Stimulated activated naive CD8-positive, alpha-beta T cell treated with anti-CD3 and anti-CD28 coated beads, Interleukin-15, amount 100 ng/mL, for 72 hours (primary cell): ENCODE measurements around the gene SNAP47.
"Not testable (repeated sequence)": the region's sequence is repeated elsewhere in the genome, so short reads cannot be mapped to it uniquely, and the experiment has no call there.

Experiments used
- ATAC-seq: fragments of 150-1000 bp; cut with Tn5 transposase; 2 replicates; pipeline ENCODE4 v1.10.0; 2021; ENCODE audit warnings: mild to moderate bottlenecking, moderate library complexity
- DNase-seq, 2 donors: peaks; one replicate each; pipeline ENCODE4 v3.0.0; 2021 to 2022
- H3K27ac Mint-ChIP-seq, 2 donors: one replicate each; pipeline ENCODE4 v1.8.0; 2022; ENCODE audit warnings: mild to moderate bottlenecking in 2 of 2, mixed read lengths in 2 of 2, moderate library complexity in 2 of 2
- H3K27me3 Mint-ChIP-seq: one replicate; pipeline ENCODE4 v1.8.0; 2022; ENCODE audit warnings: mixed read lengths
- H3K4me1 Mint-ChIP-seq: one replicate; pipeline ENCODE4 v1.8.0; 2022; ENCODE audit warnings: mild to moderate bottlenecking, mixed read lengths
- H3K4me3 Mint-ChIP-seq, 2 donors: one replicate each; pipeline ENCODE4 v1.8.0; 2022; ENCODE audit warnings: mild to moderate bottlenecking in 2 of 2, mixed read lengths in 2 of 2, moderate library complexity in 1 of 2
- H3K9me3 Mint-ChIP-seq, 2 donors: one replicate each; pipeline ENCODE4 v1.8.0; 2022; ENCODE audit warnings: mixed read lengths in 2 of 2

The SNAP47 gene

GRCh38 chr1:227734856-227735538 lies at the start of gene SNAP47, which contains the start of gene JMJD4:
SNAP47 (plus strand) TSS chr1:227735435; CDS start chr1:227747737, 12,302 bp downstream.
JMJD4 (minus strand) TSS chr1:227735302; CDS start chr1:227735273, 29 bp downstream.
- peaks cover 66% of the 10 kb centered on the region for H3K4me1 Mint-ChIP-seq
- ATAC-seq (peak; percentile 93), DNase-seq (peak; percentile 95 to 97)
- H3K9me3 Mint-ChIP-seq: no peaks in the 10 kb centered on the region
- H3K4me3 Mint-ChIP-seq: peak within 1 kb of the TSS; percentile 95 to 99
- H3K27me3 Mint-ChIP-seq: no peaks in the 10 kb centered on the region
- H3K27ac Mint-ChIP-seq: peak within 1 kb of the TSS; percentile 97 to 99

DNA sequence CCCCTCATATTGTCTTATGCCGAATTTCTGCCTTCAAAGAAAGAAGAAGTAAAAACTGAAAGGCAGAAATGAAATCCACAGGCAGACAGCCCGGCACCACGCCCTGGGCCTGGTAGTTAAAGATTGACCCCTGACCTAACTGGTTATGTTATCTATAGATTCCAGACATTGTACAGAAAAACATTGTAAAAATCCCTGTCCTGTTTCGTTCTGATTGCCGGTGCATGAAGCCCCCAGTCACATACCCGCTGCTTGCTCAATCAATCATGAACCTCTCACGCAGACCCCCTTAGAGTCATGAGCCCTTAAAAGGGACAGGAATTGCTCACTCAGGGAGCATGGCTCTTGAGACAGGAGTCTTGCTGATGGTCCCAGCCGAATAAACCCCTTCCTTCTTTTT lies 49.4 kb upstream of the SNAP47 start:
- no peak for DNase-seq
- Mint-ChIP-seq H3K9me3 (peaks cover 24 to 65% of the 10 kb centered on the region in 2 donors), H3K4me3 (no peak overlapping the region), H3K27ac (no peak overlapping the region), H3K4me1 (no peaks in the 10 kb centered on the region), H3K27me3 (no peaks in the 10 kb centered on the region)
- ATAC-seq: no peak

DNA sequence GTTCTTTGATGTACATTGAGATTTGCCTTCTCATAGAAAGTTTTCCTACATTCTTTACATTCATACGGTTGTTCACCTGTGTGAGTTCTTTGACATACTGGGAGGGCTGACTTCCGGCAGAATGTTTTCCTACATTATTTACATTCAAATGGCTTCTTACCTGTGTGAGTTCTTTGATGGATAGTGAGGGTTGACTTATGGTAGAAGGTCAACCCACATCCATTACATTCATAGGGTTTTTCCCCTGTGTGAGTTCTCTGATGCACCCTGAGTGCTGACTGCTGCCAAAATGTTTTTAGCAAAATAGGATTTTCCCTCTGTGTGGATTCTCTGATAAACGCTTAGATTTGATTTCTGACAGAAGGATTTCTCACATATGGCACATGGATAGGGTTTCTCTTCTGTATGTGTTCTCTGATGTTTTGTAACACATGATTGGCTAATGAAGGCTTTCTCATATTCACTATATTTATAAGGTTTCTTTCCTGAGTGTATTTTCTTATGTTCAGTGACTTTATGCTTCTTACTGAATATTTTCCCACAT lies 37.8 kb upstream of the SNAP47 start:
- H3K27me3 Mint-ChIP-seq: no peaks in the 10 kb centered on the region
- H3K27ac Mint-ChIP-seq: no peak overlapping the region
- no peak for ATAC-seq
- no peak overlapping the region for H3K4me3 Mint-ChIP-seq
- DNase-seq: no peak
- no peaks in the 10 kb centered on the region for H3K4me1 Mint-ChIP-seq
- peaks cover 53 to 55% of the 10 kb centered on the region in 2 donors for H3K9me3 Mint-ChIP-seq

GRCh38 chr1:227701631-227702030 lies 33.6 kb upstream of the SNAP47 start:
- H3K4me1 Mint-ChIP-seq, H3K27ac Mint-ChIP-seq, DNase-seq, H3K4me3 Mint-ChIP-seq, H3K27me3 Mint-ChIP-seq, ATAC-seq: not testable (repeated sequence)
- H3K9me3 Mint-ChIP-seq: peaks cover 55 to 57% of the 10 kb centered on the region in 2 donors

DNA sequence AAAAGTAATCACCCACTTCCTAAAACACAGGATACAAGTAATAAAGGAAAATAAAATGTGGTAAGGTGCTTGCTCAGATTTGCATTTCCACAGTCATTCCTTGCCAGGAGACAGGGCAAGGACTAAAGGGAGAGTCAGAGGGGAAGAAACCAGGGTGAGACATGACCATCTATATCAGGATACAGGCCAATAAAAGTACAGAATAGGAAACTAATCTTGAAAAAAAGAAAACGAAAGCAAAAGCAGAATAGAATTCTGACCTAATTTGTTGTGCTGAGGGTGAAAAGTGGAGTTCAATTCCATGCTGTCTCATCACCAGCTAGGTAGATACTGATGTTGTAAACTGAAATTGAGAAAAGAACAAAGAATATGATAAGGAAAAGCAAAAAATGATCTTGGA lies 27.4 kb upstream of the SNAP47 start:
- peak; percentile 58 for ATAC-seq
- H3K4me1 Mint-ChIP-seq: peaks cover 11% of the 10 kb centered on the region
- no peak overlapping the region for H3K4me3 Mint-ChIP-seq
- H3K9me3 Mint-ChIP-seq: peaks cover 31 to 33% of the 10 kb centered on the region in 2 donors
- no peak overlapping the region for H3K27ac Mint-ChIP-seq
- DNase-seq: no peak
- no peaks in the 10 kb centered on the region for H3K27me3 Mint-ChIP-seq

GRCh38 chr1:227709451-227709850 lies 25.8 kb upstream of the SNAP47 start:
- Mint-ChIP-seq H3K4me1 (peaks cover 11% of the 10 kb centered on the region), H3K9me3 (peaks cover 24 to 28% of the 10 kb centered on the region in 2 donors), H3K27ac (no peak overlapping the region), H3K4me3 (no peak overlapping the region), H3K27me3 (no peaks in the 10 kb centered on the region)
- DNase-seq (no peak), ATAC-seq (no peak)

- DNase-seq, H3K4me3 Mint-ChIP-seq, H3K27me3 Mint-ChIP-seq, ATAC-seq, H3K27ac Mint-ChIP-seq: not testable (repeated sequence)
- Mint-ChIP-seq H3K4me1 (peaks cover 11% of the 10 kb centered on the region), H3K9me3 (peaks cover 31 to 36% of the 10 kb centered on the region in 2 donors)
Measured at GRCh38 chr1:227710474-227710873, 24.8 kb upstream of the SNAP47 start.

DNA sequence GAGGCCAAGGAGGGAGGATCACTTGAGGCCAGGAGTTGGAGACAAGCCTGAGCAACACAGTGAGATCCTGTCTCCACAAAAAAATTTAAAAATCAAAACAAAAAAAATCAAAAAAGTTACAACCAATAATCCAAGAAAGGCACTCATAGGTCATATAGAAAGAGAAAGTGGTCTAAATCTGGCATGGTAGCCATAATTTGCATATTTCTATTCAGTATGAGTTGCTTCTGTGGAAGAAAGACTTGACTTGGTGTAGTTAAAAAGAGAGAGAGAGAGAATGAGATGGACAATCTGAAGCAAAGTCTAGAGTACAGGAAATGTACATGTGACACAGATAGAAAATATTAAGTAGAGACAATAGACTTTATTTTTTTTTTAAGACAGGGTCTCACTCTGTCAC lies 22.6 kb upstream of the SNAP47 start:
- H3K27me3 Mint-ChIP-seq: no peaks in the 10 kb centered on the region
- DNase-seq: no peak
- no peak for ATAC-seq
- no peak overlapping the region for H3K27ac Mint-ChIP-seq
- H3K9me3 Mint-ChIP-seq: peaks cover 40 to 55% of the 10 kb centered on the region in 2 donors
- H3K4me3 Mint-ChIP-seq: no peak overlapping the region
- peaks cover 8% of the 10 kb centered on the region for H3K4me1 Mint-ChIP-seq

DNA sequence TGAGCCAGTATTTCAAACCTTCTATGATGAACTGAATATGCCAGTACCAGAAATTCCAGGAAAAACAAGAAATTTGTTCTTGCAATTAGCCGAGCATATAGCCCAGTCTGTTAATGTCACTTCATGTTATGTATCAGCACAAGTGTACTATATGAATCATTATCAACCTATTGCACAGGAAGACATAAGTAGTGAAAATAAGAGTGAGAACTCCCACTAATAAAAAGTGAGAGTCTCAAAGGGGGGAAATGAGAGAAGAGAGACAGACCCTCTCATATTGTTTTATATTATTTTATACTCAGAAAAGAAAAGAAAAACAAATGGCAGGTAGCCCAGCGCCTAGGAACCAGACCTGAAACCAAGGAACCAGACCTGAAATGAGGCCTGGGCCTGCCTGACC lies 16.3 kb upstream of the SNAP47 start:
- DNase-seq (no peak), ATAC-seq (no peak)
- Mint-ChIP-seq H3K4me3 (no peak overlapping the region), H3K4me1 (no peaks in the 10 kb centered on the region), H3K9me3 (peaks cover 62 to 85% of the 10 kb centered on the region in 2 donors), H3K27me3 (no peaks in the 10 kb centered on the region), H3K27ac (no peak overlapping the region)

GRCh38 chr1:227723474-227723873 lies 11.8 kb upstream of the SNAP47 start:
- Mint-ChIP-seq H3K4me1 (peaks cover 9% of the 10 kb centered on the region), H3K9me3 (peaks cover 46 to 58% of the 10 kb centered on the region in 2 donors), H3K27me3 (peaks cover 7% of the 10 kb centered on the region), H3K4me3 (no peak overlapping the region), H3K27ac (no peak overlapping the region)
- ATAC-seq (no peak), DNase-seq (no peak)

DNA sequence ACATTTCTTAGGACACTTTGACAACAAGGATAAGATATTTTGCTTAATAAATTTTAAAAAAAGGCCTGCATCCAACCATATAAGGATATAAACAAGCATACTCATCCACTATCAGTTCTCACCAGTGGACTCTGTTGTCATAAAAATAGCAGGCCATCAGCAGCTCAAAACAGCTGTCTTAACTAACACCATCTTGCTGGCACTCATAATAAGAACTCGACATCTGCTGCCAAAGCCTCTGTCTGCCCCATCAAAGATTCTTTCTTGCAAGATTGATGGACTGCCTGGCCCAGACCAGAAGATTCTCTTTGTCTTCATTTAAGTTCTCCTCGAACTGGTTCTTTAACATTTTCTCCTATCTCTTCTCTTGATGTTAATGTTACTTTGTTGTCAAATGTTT lies 10.2 kb upstream of the SNAP47 start:
- Mint-ChIP-seq H3K27ac (no peak overlapping the region), H3K4me1 (peaks cover 24% of the 10 kb centered on the region), H3K4me3 (no peak overlapping the region), H3K9me3 (peaks cover 40 to 46% of the 10 kb centered on the region in 2 donors), H3K27me3 (peaks cover 7% of the 10 kb centered on the region)
- ATAC-seq (no peak), DNase-seq (no peak)

DNA sequence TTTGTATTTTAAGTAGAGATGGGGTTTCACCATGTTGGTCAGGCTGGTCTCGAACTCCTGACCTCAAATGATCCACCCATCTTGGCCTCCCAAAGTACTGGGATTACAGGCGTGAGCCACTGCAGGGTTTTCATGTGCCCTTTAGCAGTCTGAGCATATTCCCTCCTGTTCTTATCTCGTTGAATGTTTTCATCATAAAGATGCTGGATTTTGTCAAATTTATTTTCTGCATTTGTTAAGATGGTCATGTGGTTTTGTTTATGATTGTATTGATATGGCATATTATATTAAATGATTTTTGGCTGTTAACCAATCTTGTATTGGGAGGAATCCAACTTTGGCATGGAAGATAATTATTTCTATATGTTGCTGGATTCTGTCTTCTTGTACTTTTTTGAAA lies 8.9 kb upstream of the SNAP47 start:
- DNase-seq (no peak), ATAC-seq (no peak)
- H3K27me3 Mint-ChIP-seq: peaks cover 7% of the 10 kb centered on the region
- H3K4me1 Mint-ChIP-seq: peaks cover 29% of the 10 kb centered on the region
- no peak overlapping the region for H3K27ac Mint-ChIP-seq
- H3K9me3 Mint-ChIP-seq: peaks cover 28 to 33% of the 10 kb centered on the region in 2 donors
- no peak overlapping the region for H3K4me3 Mint-ChIP-seq

DNA sequence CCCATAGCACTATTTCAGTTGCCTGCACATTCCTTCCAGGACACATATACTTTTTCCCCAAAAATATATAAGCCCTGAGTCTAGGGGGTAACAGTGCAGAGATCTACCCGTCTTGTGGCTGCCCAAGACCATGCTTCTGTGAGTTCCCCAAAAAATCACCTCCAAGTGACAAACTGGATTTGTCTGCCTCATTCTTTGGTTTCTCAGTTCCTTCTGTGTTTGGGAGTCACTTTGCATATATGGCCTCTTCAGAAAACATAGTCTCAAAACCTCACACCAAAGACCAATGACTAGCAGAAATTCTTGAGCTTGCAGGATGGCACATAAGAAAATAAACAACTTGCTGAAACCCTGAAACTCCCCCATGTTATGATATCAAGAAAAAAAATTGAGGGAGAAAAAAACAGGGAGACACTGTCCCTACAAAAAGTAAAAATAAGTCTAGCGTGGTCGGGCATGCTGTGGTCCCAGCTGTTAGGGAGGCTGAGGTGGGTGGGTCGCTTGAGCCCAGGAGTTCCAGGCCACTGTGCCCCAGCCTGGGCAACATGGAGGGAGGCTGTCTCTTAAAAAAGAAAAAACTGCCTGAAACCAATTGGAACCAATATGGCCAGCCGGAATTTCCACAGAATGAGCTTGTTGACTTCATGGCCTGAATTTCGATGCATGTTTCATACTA lies 8.2 kb upstream of the SNAP47 start:
- Mint-ChIP-seq H3K27me3 (peaks cover 7% of the 10 kb centered on the region), H3K9me3 (peaks cover 21 to 26% of the 10 kb centered on the region in 2 donors), H3K4me3 (no peak overlapping the region), H3K4me1 (peaks cover 29% of the 10 kb centered on the region), H3K27ac (no peak overlapping the region)
- no peak for DNase-seq
- ATAC-seq: no peak

- H3K4me3 Mint-ChIP-seq: peak overlapping the region; percentile 91 to 94
- peak; percentile 75 for ATAC-seq
- H3K4me1 Mint-ChIP-seq: peaks cover 39% of the 10 kb centered on the region
- peak overlapping the region; percentile 67 to 96 for H3K27ac Mint-ChIP-seq
- H3K9me3 Mint-ChIP-seq: peaks cover 10 to 13% of the 10 kb centered on the region in 2 donors
- peaks cover 7% of the 10 kb centered on the region for H3K27me3 Mint-ChIP-seq
- peak in 1 of 2 donors; percentile 48 for DNase-seq
Measured at GRCh38 chr1:227728059-227728891, 7.0 kb upstream of the SNAP47 start.

- H3K9me3 Mint-ChIP-seq: peaks cover 6 to 8% of the 10 kb centered on the region in 2 donors
- peak overlapping the region in 1 of 2 donors; percentile 96 for H3K27ac Mint-ChIP-seq
- peaks cover 7% of the 10 kb centered on the region for H3K27me3 Mint-ChIP-seq
- ATAC-seq (peak; percentile 39), DNase-seq (no peak)
- peaks cover 45% of the 10 kb centered on the region for H3K4me1 Mint-ChIP-seq
- H3K4me3 Mint-ChIP-seq: peak overlapping the region; percentile 91 to 94
Measured at GRCh38 chr1:227728892-227729143, 6.4 kb upstream of the SNAP47 start.
